ENCODE data around the gene HELZ. TPM values are rescaled to one million over a fixed set of nuclear protein-coding genes. Genes with fewer than 3 reads are reported as not detected.

HELZ gene
- total and polyA plus RNA-seq, 2 donors (not counting 1 experiment from before 2014, with no cell fraction given): 10.4 to 97.8 TPM

- no peak overlapping the region for H3K27ac ChIP-seq (ENCODE audit: low read length in 2 of 2)
- peaks cover 8 to 50% of the 10 kb centered on the region in 2 experiments for H3K36me3 ChIP-seq (replicated peaks in 1 of 2; ENCODE audit: control extremely low read depth in 1 of 2, control insufficient read depth in 1 of 2, extremely low read depth in 1 of 2, insufficient read depth in 2 of 2, low read length in 1 of 2)
- H3K27me3 Mint-ChIP-seq: no peaks in the 10 kb centered on the region
- H3K9me3 Mint-ChIP-seq (ENCODE audit: insufficient read depth): no peaks in the 10 kb centered on the region
- no peak overlapping the region for H3K4me2 ChIP-seq (replicated peaks; ENCODE audit: low read depth, low read length, poor library complexity, severe bottlenecking)
- H2AFZ ChIP-seq (ENCODE audit: insufficient read depth, low read depth, low read length, poor library complexity, severe bottlenecking): no peak overlapping the region
- H3K4me1 ChIP-seq (ENCODE audit: control insufficient read depth in 2 of 2, insufficient read depth in 2 of 2, low read length in 2 of 2): no peaks in the 10 kb centered on the region
- POLR2A ChIA-PET: no interaction called here
- no peak for DNase-seq
- H3K4me3 ChIP-seq (ENCODE audit: control extremely low read depth in 1 of 5, extremely low read depth in 1 of 5, insufficient read depth in 1 of 5, low read depth in 2 of 5, low read length in 4 of 5): no peak overlapping the region
- no peak overlapping the region for H3K27ac Mint-ChIP-seq
- H4K20me1 ChIP-seq (ENCODE audit: control insufficient read depth, insufficient read depth, low read length, poor library complexity, severe bottlenecking): no peaks in the 10 kb centered on the region
- TF ChIP-seq EZH2 (IDR thresholded peaks at IDR 0.05; ENCODE audit: borderline replicate concordance, insufficient read depth, low read depth, low read length, poor library complexity, severe bottlenecking) (no peak), CTCF (IDR thresholded peaks at IDR 0.05) (no peak)
- intact Hi-C loops (cut with micrococcal nuclease): no loop called here
- H3K4me1 Mint-ChIP-seq: no peaks in the 10 kb centered on the region
- H3K27me3 ChIP-seq (replicated peaks in 1 of 4; ENCODE audit: control extremely low read depth in 1 of 4, control insufficient read depth in 3 of 4, insufficient read depth in 4 of 4, low read length in 3 of 4): no peaks in the 10 kb centered on the region
- no peak overlapping the region for H3K9ac ChIP-seq (ENCODE audit: low read length)
- no peak overlapping the region for H3K4me3 Mint-ChIP-seq
- no peaks in the 10 kb centered on the region for H3K9me3 ChIP-seq (ENCODE audit: control extremely low read depth in 1 of 3, control insufficient read depth in 2 of 3, insufficient read depth in 1 of 3, low read length in 2 of 3)
- ATAC-seq (ENCODE audit: low read depth): no peak
- CTCF ChIA-PET: no interaction called here
- H3K79me2 ChIP-seq (ENCODE audit: control insufficient read depth, insufficient read depth, low read length): no peaks in the 10 kb centered on the region
Measured at GRCh38 chr17:67162771-67163170, 82.2 kb downstream of the HELZ start.

GRCh38 chr17:67161573-67161972, 83.4 kb downstream of the HELZ start:
- no peak overlapping the region for H3K4me2 ChIP-seq (replicated peaks; ENCODE audit: low read depth, low read length, poor library complexity, severe bottlenecking)
- no peaks in the 10 kb centered on the region for H3K79me2 ChIP-seq (ENCODE audit: control insufficient read depth, insufficient read depth, low read length)
- no peaks in the 10 kb centered on the region for H3K27me3 ChIP-seq (replicated peaks in 1 of 4; ENCODE audit: control extremely low read depth in 1 of 4, control insufficient read depth in 3 of 4, insufficient read depth in 4 of 4, low read length in 3 of 4)
- intact Hi-C loops (cut with micrococcal nuclease): no loop called here
- no peak overlapping the region for H3K4me3 ChIP-seq (ENCODE audit: control extremely low read depth in 1 of 5, extremely low read depth in 1 of 5, insufficient read depth in 1 of 5, low read depth in 2 of 5, low read length in 4 of 5)
- peaks cover 8 to 45% of the 10 kb centered on the region in 2 experiments for H3K36me3 ChIP-seq (replicated peaks in 1 of 2; ENCODE audit: control extremely low read depth in 1 of 2, control insufficient read depth in 1 of 2, extremely low read depth in 1 of 2, insufficient read depth in 2 of 2, low read length in 1 of 2)
- no peaks in the 10 kb centered on the region for H4K20me1 ChIP-seq (ENCODE audit: control insufficient read depth, insufficient read depth, low read length, poor library complexity, severe bottlenecking)
- WGBS (ENCODE audit: insufficient coverage): no CpG with 5 or more reads among the region's 3 CpGs
- no peak overlapping the region for H3K4me3 Mint-ChIP-seq
- ChIA-PET POLR2A (no interaction called here), CTCF (no interaction called here)
- no peak overlapping the region for H3K27ac ChIP-seq (ENCODE audit: low read length in 2 of 2)
- H3K27me3 Mint-ChIP-seq: no peaks in the 10 kb centered on the region
- H3K9me3 ChIP-seq (ENCODE audit: control extremely low read depth in 1 of 3, control insufficient read depth in 2 of 3, insufficient read depth in 1 of 3, low read length in 2 of 3): no peaks in the 10 kb centered on the region
- no peak overlapping the region for H3K9ac ChIP-seq (ENCODE audit: low read length)
- no peak overlapping the region for H2AFZ ChIP-seq (ENCODE audit: insufficient read depth, low read depth, low read length, poor library complexity, severe bottlenecking)
- no peak overlapping the region for H3K27ac Mint-ChIP-seq
- H3K4me1 ChIP-seq (ENCODE audit: control insufficient read depth in 2 of 2, insufficient read depth in 2 of 2, low read length in 2 of 2): no peaks in the 10 kb centered on the region
- DNase-seq (no peak), ATAC-seq (ENCODE audit: low read depth) (no peak)
- no peak for TF ChIP-seq EZH2 (IDR thresholded peaks at IDR 0.05; ENCODE audit: borderline replicate concordance, insufficient read depth, low read depth, low read length, poor library complexity, severe bottlenecking)
- H3K9me3 Mint-ChIP-seq (ENCODE audit: insufficient read depth): no peaks in the 10 kb centered on the region
- no peaks in the 10 kb centered on the region for H3K4me1 Mint-ChIP-seq

Data from B cell (primary cell).